ENCODE data around the gene PLEKHS1. TPM values are rescaled to one million over a fixed set of nuclear protein-coding genes. Genes with fewer than 3 reads are reported as not detected.
A peak's percentile ranks its signal among the peaks of the same experiment; 100 is the strongest.

PLEKHS1 gene
- total RNA-seq, 1 experiment from 2014 or later, result not detected

- Histone ChIP-seq H3K4me2 (ENCODE audit: low read length) (no peak overlapping the region), H3K9ac (ENCODE audit: low read length) (no peak overlapping the region), H2AFZ (ENCODE audit: low read depth, low read length, poor library complexity, severe bottlenecking) (no peak overlapping the region), H3K27ac (ENCODE audit: low read depth, low read length) (no peak overlapping the region), H3K9me2 (ENCODE audit: insufficient read depth) (no peaks in the 10 kb centered on the region), H3K79me2 (ENCODE audit: insufficient read depth, low read length) (no peaks in the 10 kb centered on the region), H3K4me1 (ENCODE audit: control insufficient read depth in 1 of 2, insufficient read depth in 2 of 2, low read length in 2 of 2) (no peaks in the 10 kb centered on the region), H3K27me3 (ENCODE audit: insufficient read depth, low read length) (peaks cover 13% of the 10 kb centered on the region; the same call in 1 of the 2 replicates), H3K9me3 (ENCODE audit: control insufficient read depth in 1 of 2, insufficient read depth in 1 of 2, low read depth in 1 of 2, low read length in 2 of 2) (no peaks in the 10 kb centered on the region), H3K4me3 (replicated peaks in 1 of 2; ENCODE audit: low read depth in 1 of 2, low read length in 2 of 2) (no peak overlapping the region), H4K20me1 (ENCODE audit: insufficient read depth) (no peaks in the 10 kb centered on the region), H3K36me3 (ENCODE audit: control insufficient read depth in 1 of 2, insufficient read depth in 2 of 2, low read length in 2 of 2) (no peaks in the 10 kb centered on the region)
- no peak for DNase-seq (ENCODE audit: low read depth, low spot score)
- ATAC-seq, result peak; percentile 52; the same call in 1 of the 2 replicates
- peak; percentile 16 to 40 (median 27); a peak in 4 of 6 replicates for TF ChIP-seq CTCF (IDR thresholded peaks at IDR 0.05 in 2 of 3, conservative IDR thresholded peaks at IDR 0.05 in 1 of 3; ENCODE audit: borderline replicate concordance in 1 of 3, insufficient read depth in 1 of 3, low read depth in 2 of 3, low read length in 2 of 3)
- 0 out of 2 replicates have a peak, but pooled peaks have one; percentile 32 for TF ChIP-seq RAD21 (IDR thresholded peaks at IDR 0.05; ENCODE audit: low read depth)
- TF ChIP-seq, protein P1, sequence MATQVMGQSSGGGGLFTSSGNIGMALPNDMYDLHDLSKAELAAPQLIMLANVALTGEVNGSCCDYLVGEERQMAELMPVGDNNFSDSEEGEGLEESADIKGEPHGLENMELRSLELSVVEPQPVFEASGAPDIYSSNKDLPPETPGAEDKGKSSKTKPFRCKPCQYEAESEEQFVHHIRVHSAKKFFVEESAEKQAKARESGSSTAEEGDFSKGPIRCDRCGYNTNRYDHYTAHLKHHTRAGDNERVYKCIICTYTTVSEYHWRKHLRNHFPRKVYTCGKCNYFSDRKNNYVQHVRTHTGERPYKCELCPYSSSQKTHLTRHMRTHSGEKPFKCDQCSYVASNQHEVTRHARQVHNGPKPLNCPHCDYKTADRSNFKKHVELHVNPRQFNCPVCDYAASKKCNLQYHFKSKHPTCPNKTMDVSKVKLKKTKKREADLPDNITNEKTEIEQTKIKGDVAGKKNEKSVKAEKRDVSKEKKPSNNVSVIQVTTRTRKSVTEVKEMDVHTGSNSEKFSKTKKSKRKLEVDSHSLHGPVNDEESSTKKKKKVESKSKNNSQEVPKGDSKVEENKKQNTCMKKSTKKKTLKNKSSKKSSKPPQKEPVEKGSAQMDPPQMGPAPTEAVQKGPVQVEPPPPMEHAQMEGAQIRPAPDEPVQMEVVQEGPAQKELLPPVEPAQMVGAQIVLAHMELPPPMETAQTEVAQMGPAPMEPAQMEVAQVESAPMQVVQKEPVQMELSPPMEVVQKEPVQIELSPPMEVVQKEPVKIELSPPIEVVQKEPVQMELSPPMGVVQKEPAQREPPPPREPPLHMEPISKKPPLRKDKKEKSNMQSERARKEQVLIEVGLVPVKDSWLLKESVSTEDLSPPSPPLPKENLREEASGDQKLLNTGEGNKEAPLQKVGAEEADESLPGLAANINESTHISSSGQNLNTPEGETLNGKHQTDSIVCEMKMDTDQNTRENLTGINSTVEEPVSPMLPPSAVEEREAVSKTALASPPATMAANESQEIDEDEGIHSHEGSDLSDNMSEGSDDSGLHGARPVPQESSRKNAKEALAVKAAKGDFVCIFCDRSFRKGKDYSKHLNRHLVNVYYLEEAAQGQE (IDR thresholded peaks at IDR 0.05; ENCODE audit: low read depth), result no peak
- ChIA-PET CTCF (interaction anchor here (1.0 to 1.1 kb wide), 2 partner anchors 10 to 18 kb away, joined by 3 to 4 read pairs; no protein-coding TSS in a partner anchor), POLR2A (no interaction called here), RAD21 (ENCODE audit: low non-redundant PET in 1 of 2, low total read pairs in 2 of 2, uncharacterized antibody in 2 of 2, unreplicated experiment in 2 of 2) (no interaction called here)
- intact Hi-C loops (cut with micrococcal nuclease), result no loop called here
- BruUV-seq (replicated peaks), result no TSS peak
These were observed 29.3 kb downstream of the PLEKHS1 start for GRCh38 chr10:113780681-113781250.

Measured in HCT116 (cell line).